HG03520 (cell line): ENCODE measurements around the gene TUBD1.
"Not testable (repeated sequence)": the region's sequence is repeated elsewhere in the genome, so short reads cannot be mapped to it uniquely, and the experiment has no call there.

Source experiments
- ATAC-seq: cut with Tn5 transposase; IDR thresholded peaks from one replicate; pipeline ENCODE4 v1.9.1; 2021; ENCODE audit warnings: mild to moderate bottlenecking, moderate library complexity; ENCODE audit not compliant: unreplicated experiment

TUBD1 gene

DNA sequence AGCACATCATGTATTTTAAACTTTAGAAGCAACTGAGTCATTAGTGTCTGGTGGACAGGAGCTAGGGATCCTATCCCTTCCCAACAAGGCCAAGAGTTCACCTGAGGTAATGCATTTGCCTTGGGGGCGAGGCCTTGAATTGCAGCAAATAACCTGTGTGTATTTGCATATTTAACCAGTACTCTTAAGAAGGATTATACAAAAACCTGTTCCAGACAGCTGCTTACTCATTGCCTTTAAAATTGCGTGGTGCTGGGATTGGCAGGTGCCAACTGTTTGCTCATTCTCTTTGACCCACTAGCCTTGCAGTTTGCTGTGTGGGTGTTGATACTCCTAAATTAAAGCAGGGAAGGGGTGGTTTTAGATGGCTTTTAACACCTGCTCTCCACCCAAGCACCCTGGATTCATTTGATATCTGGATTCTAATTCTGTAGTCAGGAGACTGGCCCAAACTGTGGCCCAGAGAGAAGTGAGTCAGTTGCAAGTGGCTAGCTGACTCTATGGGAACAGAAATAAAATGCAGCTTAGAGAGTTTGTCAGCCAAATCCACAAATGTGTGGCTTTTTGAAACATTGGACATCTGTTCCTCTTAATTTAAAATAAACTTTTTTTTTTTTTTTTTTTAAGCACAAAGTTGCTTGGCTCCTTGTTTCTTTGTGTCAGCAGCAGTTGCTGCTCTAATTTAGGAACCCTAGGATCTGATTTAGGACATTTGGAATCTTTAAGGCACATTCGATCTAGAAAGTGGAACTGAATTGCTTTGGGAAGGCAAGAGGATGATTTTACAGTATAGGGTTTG lies 46.9 kb downstream of the TUBD1 start:
- ATAC-seq = no peak

DNA sequence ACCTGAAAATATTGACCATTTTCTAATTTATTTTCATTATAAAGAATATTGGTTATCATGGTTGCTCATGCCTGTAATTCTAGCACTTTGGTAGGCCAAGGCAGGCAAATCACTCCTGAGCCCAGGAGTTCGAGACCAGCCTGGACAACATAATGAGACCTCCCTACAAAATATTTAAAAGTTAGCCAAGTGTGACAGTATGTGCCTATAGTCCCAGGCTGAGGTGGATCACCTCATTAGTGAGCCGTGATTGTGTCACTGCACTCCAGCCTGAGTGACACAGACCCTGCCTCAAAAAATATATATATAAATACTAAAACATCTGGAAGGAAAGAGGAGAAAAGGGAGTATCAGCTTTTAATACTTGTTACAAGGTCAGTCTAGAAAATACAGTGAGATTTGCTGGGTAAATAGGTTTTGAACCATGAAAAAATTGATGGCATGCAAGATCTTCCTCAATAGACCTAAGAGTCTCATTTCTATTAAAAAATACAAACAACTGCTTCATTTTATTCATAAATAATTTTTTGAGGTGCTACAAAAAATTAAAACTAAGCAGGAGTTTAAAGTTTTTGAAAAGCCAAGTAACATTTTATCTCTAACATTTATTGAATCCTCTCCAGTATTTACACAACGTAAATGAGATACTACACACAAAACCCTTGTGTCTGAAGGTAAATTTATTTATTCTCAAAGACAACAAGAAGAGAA lies 47.7 kb downstream of the TUBD1 start:
- ATAC-seq = no peak

DNA sequence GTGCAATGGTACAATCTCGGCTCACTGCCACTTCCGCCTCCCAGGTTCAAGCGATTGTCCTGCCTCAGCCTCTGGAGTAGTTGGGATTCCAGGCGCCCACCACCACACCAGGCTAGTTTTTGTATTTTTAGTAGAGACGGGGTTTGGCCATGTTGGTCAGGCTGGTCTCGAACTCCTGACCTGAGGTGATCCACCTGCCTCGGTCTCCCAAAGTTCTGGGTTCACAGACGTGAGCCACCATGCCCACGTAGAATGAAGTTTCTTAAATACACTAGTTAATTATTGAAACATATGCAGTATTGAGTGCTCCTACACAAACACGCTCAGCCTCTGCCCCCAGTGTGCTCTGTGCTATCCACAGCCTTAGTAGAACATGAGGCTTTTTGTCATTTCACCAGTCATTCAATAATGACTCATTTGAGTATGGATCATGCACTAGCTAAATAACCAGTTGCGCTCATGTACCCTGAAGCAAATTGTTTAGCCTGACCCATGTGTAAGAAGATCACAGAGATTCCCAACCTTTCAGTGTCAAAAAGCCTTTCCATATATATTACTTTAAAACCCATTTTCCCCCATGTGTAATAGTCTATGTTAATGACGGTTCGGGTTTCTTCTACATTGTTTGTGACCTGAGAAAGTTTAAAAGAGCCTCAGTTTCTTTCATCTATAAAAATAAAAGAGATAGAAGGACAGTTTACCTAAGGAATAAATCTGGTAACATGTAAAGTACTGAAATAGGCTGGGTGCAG lies 49.7 kb downstream of the TUBD1 start:
- no peak for ATAC-seq

DNA sequence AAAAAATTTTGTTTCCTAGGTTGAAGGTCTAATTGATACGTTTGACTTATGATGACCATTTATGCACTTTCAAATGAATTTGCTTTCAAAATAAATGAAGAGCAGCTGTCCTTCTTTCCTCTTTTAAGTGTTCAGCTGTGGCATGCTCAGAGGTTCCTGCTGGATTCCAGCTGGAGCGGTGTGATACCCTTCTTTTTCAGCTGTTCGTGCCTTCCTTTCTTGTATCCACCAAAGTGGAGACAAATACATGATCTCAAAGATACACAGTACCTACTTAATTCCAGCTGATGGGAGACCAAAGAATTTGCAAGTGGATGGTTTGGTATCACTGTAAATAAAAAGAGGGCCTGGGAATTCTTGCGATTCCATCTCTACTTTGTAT lies 50.9 kb downstream of the TUBD1 start:
- not testable (repeated sequence) for ATAC-seq

GRCh38 chr17:59841091-59841881 lies 51.5 kb downstream of the TUBD1 start:
- not testable (repeated sequence) for ATAC-seq

GRCh38 chr17:59840329-59841090 lies 52.2 kb downstream of the TUBD1 start:
- ATAC-seq = no peak

DNA sequence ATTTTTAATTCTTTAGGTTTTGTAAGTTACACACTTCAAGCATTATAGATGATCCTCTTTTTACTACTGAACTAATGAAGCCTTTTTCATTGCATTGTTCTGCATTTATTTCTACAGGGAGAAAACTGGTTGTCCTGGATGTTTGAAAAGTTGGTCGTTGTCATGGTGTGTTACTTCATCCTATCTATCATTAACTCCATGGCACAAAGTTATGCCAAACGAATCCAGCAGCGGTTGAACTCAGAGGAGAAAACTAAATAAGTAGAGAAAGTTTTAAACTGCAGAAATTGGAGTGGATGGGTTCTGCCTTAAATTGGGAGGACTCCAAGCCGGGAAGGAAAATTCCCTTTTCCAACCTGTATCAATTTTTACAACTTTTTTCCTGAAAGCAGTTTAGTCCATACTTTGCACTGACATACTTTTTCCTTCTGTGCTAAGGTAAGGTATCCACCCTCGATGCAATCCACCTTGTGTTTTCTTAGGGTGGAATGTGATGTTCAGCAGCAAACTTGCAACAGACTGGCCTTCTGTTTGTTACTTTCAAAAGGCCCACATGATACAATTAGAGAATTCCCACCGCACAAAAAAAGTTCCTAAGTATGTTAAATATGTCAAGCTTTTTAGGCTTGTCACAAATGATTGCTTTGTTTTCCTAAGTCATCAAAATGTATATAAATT lies 53.0 kb downstream of the TUBD1 start:
- no peak for ATAC-seq

GRCh38 chr17:59838052-59838916 lies 54.5 kb downstream of the TUBD1 start:
- no peak for ATAC-seq

DNA sequence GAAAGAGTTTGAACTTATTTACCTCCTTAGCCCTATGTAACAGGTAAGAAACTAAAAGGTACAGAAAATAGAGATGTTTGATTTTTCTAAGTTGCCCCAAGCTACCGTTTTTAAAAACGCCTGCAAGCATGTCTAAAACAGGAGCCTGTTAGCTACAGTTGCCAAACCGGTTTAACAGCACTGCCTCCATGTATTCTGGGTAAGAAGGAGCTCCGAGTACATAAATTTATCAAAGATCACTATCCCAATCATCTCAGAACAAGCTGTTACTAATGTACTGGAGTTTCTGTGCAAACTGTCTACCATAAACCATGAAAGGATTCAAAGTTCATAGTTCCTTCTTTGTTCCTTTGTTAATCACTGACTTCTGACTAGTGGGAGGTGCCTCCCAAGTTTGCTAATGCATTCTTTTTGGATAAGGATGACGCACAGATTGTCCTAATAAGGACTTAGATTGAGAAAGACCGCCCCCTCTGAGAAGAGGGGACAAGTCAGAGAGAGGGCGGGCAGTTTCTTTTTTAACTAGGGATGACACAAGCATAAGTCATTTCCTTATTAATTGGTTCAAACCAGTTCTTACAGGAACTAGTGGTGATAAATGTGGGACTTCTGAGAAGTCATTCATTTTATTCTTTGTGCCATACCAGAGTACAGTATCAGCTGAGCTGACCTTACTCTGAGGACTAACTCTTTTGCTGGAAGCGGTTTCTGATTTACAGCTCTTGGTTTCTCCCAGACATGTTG lies 55.3 kb downstream of the TUBD1 start:
- ATAC-seq = peak; percentile 82

DNA sequence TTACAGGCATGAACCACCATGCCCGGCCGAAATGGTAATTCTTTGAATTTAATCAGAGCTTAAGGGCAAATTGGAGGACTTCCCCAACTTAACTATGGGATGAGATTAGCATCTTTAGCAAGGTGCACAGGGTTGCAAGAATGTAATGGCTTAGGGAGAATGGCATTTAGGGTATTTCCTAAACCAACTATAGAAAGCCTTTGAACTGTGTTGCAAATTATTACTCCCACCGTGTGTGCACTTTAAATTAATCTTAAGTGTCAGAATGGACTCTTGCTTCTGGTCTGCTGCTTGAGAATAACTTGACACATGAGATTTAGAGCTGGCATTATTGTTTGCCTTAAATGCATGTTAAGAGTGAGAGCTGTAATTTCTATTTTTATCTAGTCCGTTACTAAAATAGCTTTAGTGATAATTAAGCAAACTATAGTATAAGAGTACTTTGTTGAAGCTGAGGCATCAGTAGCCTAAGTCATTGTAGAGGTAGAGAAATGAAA lies 59.8 kb downstream of the TUBD1 start:
- no peak for ATAC-seq

GRCh38 chr17:59830846-59831486 lies 61.8 kb downstream of the TUBD1 start:
- no peak for ATAC-seq

- ATAC-seq = no peak
Observed at GRCh38 chr17:59830007-59830630, 62.6 kb downstream of the TUBD1 start.

DNA sequence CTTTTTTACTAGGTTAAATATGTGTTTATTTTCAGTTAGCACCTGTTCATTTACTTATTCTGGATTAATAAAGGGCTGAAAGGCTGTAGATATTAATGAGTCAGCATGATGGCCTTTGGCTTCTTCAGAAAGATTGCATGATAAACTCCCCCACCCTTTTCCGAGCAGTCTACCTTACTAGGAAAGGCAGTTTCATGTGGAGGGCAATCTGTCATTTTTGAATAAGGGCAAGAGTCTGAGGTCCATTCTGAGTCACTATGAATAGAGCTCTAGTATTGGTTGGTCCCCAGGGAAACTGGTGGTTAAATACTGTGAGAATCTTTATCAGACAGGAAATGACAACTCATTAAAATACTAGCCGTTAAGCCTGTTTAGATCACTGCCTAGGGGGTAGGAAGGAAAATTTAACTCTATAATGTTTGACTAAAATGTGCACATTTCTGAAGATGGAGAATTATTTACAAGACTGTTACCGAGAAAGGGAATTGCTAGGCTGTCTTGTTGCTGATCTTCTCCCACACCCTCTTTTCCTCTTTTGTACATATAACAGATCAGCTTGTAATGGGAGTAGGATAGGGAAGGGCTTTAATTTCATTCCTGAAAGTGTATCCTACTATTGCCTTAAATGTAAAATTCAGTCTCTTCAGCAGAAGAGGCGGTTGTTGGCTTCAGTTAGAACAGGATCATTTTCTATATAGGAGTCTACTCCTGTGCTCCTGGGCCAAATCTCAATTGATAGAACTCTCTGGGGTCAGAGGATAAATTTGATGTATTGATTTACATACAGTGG lies 63.3 kb downstream of the TUBD1 start:
- peak; percentile 82 for ATAC-seq

DNA sequence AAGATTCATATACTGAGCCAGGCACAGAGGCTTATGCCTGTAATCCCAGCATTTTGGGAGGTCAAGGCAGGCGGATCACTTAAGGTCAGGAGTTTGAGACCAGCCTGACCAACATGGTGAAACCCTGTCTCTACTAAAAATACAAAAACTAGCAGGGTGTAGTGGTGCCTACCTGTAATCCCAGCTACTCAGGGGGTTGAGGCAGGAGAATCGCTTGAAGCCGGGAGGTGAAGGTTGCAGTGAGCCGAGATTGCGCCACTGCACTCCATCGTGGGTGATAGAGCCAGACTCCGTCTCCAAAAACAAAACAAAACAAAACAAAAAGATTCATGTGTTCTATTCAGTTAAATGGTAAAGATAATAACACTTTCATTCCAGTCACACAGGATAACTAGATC lies 63.9 kb downstream of the TUBD1 start:
- not testable (repeated sequence) for ATAC-seq

GRCh38 chr17:59828478-59828760 lies 64.3 kb downstream of the TUBD1 start:
- ATAC-seq = no peak
